H9 (cell line): ENCODE results near the gene NRXN3. TPM values are rescaled to one million over a fixed set of nuclear protein-coding genes. Genes with fewer than 3 reads are reported as not detected.

Source experiments
- DNase-seq: peaks from one replicate; pipeline ENCODE4 v3.0.0-alpha.2; 2017
- H2AFZ ChIP-seq: one replicate; pipeline ENCODE4 v1.6.1; 2013; ENCODE audit warnings: mild to moderate bottlenecking, low read length, control low read depth, moderate library complexity
- H2AK5ac ChIP-seq: 2 replicates; pipeline ENCODE4 v1.6.1; 2013; ENCODE audit warnings: low read length, control low read depth, mixed read lengths; ENCODE audit not compliant: insufficient read length
- H2BK120ac ChIP-seq: one replicate; pipeline ENCODE4 v1.6.1; 2013; ENCODE audit warnings: low read depth, mild to moderate bottlenecking, low read length, control low read depth, inconsistent platforms; ENCODE audit not compliant: poor library complexity, severe bottlenecking
- H2BK12ac ChIP-seq: 2 replicates; pipeline ENCODE4 v1.6.1; 2013; ENCODE audit warnings: low read length, control low read depth, mixed read lengths, low read depth; ENCODE audit not compliant: insufficient read length
- H2BK15ac ChIP-seq: 2 replicates; pipeline ENCODE4 v1.6.1; 2013; ENCODE audit warnings: low read depth, low read length, control low read depth
- H2BK20ac ChIP-seq: one replicate; pipeline ENCODE4 v1.6.1; 2013; ENCODE audit warnings: low read depth, mild to moderate bottlenecking, low read length, control low read depth, inconsistent platforms; ENCODE audit not compliant: poor library complexity, severe bottlenecking
- H2BK5ac ChIP-seq: 2 replicates; pipeline ENCODE4 v1.6.1; 2013; ENCODE audit warnings: low read length, control low read depth, mixed read lengths; ENCODE audit not compliant: insufficient read length
- H3K14ac ChIP-seq: 2 replicates; pipeline ENCODE4 v1.6.1; 2013; ENCODE audit warnings: low read length, control low read depth; ENCODE audit not compliant: insufficient read depth
- H3K18ac ChIP-seq: 2 replicates; pipeline ENCODE4 v1.6.1; 2013; ENCODE audit warnings: low read depth, mild to moderate bottlenecking, mixed read lengths, low read length, control low read depth; ENCODE audit not compliant: insufficient read length
- H3K23ac ChIP-seq: 2 replicates; pipeline ENCODE4 v1.6.1; 2013; ENCODE audit warnings: low read length, control low read depth, mixed read lengths, low read depth; ENCODE audit not compliant: insufficient read length
- H3K23me2 ChIP-seq: 2 replicates; pipeline ENCODE4 v1.6.1; 2013; ENCODE audit warnings: low read depth, mild to moderate bottlenecking, mixed read lengths, low read length, control low read depth; ENCODE audit not compliant: insufficient read length, poor library complexity, severe bottlenecking
- H3K27ac ChIP-seq: 2 replicates; pipeline ENCODE4 v1.5.1; 2013; ENCODE audit warnings: low read length, control low read depth, mixed read lengths, low read depth; ENCODE audit not compliant: insufficient read length
- H3K27me3 ChIP-seq: 2 replicates; pipeline ENCODE4 v1.6.1; 2013; ENCODE audit warnings: low read length, control low read depth, inconsistent platforms; ENCODE audit not compliant: insufficient read depth
- H3K4ac ChIP-seq: 2 replicates; pipeline ENCODE4 v1.6.1; 2013; ENCODE audit warnings: low read depth, mild to moderate bottlenecking, control low read depth, inconsistent platforms, low read length, moderate library complexity
- H3K4me1 ChIP-seq: 2 replicates; pipeline ENCODE4 v1.6.1; 2013; ENCODE audit warnings: low read length, control low read depth, inconsistent platforms; ENCODE audit not compliant: insufficient read depth
- H3K4me2 ChIP-seq: 2 replicates; pipeline ENCODE4 v1.6.1; 2013; ENCODE audit warnings: low read length, control low read depth, mixed read lengths; ENCODE audit not compliant: insufficient read length, insufficient read depth
- H3K56ac ChIP-seq: 2 replicates; pipeline ENCODE4 v1.6.1; 2013; ENCODE audit warnings: low read depth, mild to moderate bottlenecking, mixed read lengths, low read length, control low read depth; ENCODE audit not compliant: insufficient read length
- H3K79me1 ChIP-seq: 2 replicates; pipeline ENCODE4 v1.6.1; 2013; ENCODE audit warnings: low read depth, mild to moderate bottlenecking, moderate library complexity, low read length, control low read depth, inconsistent platforms; ENCODE audit not compliant: insufficient read depth, poor library complexity, severe bottlenecking
- H3K79me2 ChIP-seq: 2 replicates; pipeline ENCODE4 v1.6.1; 2013; ENCODE audit warnings: low read length, control low read depth, inconsistent platforms; ENCODE audit not compliant: insufficient read depth
- H3K9ac ChIP-seq: 2 replicates; pipeline ENCODE4 v1.6.1; 2013; ENCODE audit warnings: low read length, control low read depth, mixed read lengths; ENCODE audit not compliant: insufficient read length; ENCODE audit errors: extremely low read depth
- H3K9me3 ChIP-seq: one replicate; pipeline ENCODE4 v1.6.1; 2013; ENCODE audit warnings: low read depth, low read length, inconsistent platforms; ENCODE audit not compliant: control insufficient read depth
- H3T11ph ChIP-seq: one replicate; pipeline ENCODE4 v1.6.1; 2013; ENCODE audit warnings: mild to moderate bottlenecking, low read length, control low read depth, inconsistent platforms
- H4K20me1 ChIP-seq: one replicate; pipeline ENCODE4 v1.6.1; 2013; ENCODE audit not compliant: control insufficient read depth, insufficient read length, insufficient read depth
- H4K5ac ChIP-seq: 2 replicates; pipeline ENCODE4 v1.6.1; 2013; ENCODE audit warnings: low read depth, mild to moderate bottlenecking, mixed read lengths, low read length, control low read depth; ENCODE audit not compliant: insufficient read length
- H4K8ac ChIP-seq: replicated peaks from 2 replicates; pipeline ENCODE4 v1.6.1; 2013; ENCODE audit warnings: low read length, control low read depth, mixed read lengths, low read depth; ENCODE audit not compliant: insufficient read length
- H4K91ac ChIP-seq: 2 replicates; pipeline ENCODE4 v1.6.1; 2013; ENCODE audit warnings: low read depth, mild to moderate bottlenecking, moderate library complexity, mixed read lengths, low read length, control low read depth; ENCODE audit not compliant: insufficient read length
- H3K27ac Mint-ChIP-seq, 3 experiments: 2 replicates in 2 of 3; 3 replicates in 1 of 3; pipeline ENCODE4 v1.8.0; 2020 to 2021; ENCODE audit warnings: mixed read lengths in 3 of 3, mild to moderate bottlenecking in 1 of 3, moderate library complexity in 1 of 3
- H3K27me3 Mint-ChIP-seq: 2 replicates; pipeline ENCODE4 v1.8.0; 2021; ENCODE audit warnings: low read depth, mild to moderate bottlenecking, moderate library complexity, mixed read lengths
- H3K36me3 Mint-ChIP-seq, 3 experiments: 2 replicates in 2 of 3; 3 replicates in 1 of 3; pipeline ENCODE4 v1.8.0; 2020 to 2021; ENCODE audit warnings: low read depth in 3 of 3, mixed read lengths in 3 of 3; ENCODE audit not compliant: insufficient read depth in 1 of 3
- H3K4me1 Mint-ChIP-seq, 2 experiments: 2 replicates each; pipeline ENCODE4 v1.8.0; 2020; ENCODE audit warnings: mixed read lengths in 2 of 2
- H3K4me3 Mint-ChIP-seq, 2 experiments: 2 replicates in 1 of 2; 3 replicates in 1 of 2; pipeline ENCODE4 v1.8.0; 2020 to 2021; ENCODE audit warnings: mild to moderate bottlenecking in 2 of 2, mixed read lengths in 2 of 2, moderate library complexity in 1 of 2
- H3K9me3 Mint-ChIP-seq, 2 experiments: 2 replicates in 1 of 2; 3 replicates in 1 of 2; pipeline ENCODE4 v1.8.0; 2020; ENCODE audit warnings: mild to moderate bottlenecking in 2 of 2, mixed read lengths in 2 of 2, moderate library complexity in 1 of 2
- CTCF ChIP-seq: fragments of 200-600 bp; sonication (generic); conservative IDR thresholded peaks from 3 replicates; pipeline ENCODE4 v1.8.0; 2021; ENCODE audit warnings: antibody characterized with exemption, mild to moderate bottlenecking
- WGBS: extraction: QIAGEN DNeasy Blood & Tissue Kit; methylation state at CpG from one replicate; pipeline ENCODE4 v1.1.7; 2013; ENCODE audit warnings: missing lambda C conversion rate, low lambda C conversion rate, mixed read lengths; ENCODE audit not compliant: insufficient read length; ENCODE audit errors: extremely low coverage; 5-methylcytosine and 5-hydroxymethylcytosine counted together
- total RNA-seq: library from RNA; stranded (reverse); gene quantifications from 2 replicates; pipeline ENCODE4 v1.2.1, GENCODE V29; 2021

NRXN3 gene
- total RNA-seq, 1 experiment from 2014 or later, result 1.8 TPM

- no peak for TF ChIP-seq CTCF
- H3K23ac ChIP-seq, result no peak overlapping the region
- no peaks in the 10 kb centered on the region for H4K20me1 ChIP-seq
These were observed 71.9 kb downstream of the NRXN3 start for GRCh38 chr14:78242086-78242485.

More at GRCh38 chr14:78242086-78242485, 71.9 kb downstream of the NRXN3 start:
- Histone ChIP-seq H3K9ac (no peak overlapping the region), H3K79me2 (no peaks in the 10 kb centered on the region), H2AK5ac (no peak overlapping the region), H2AFZ (no peak overlapping the region), H3K27ac (no peak overlapping the region), H3K14ac (peak overlapping the region; percentile 8; the same call in 1 of the 2 replicates), H3K18ac (no peak overlapping the region), H2BK15ac (no peak overlapping the region), H4K91ac (no peak overlapping the region), H2BK12ac (no peak overlapping the region), H3K9me3 (no peaks in the 10 kb centered on the region), H4K5ac (no peak overlapping the region), H3K4me2 (no peak overlapping the region), H2BK20ac (no peak overlapping the region), H3K79me1 (no peaks in the 10 kb centered on the region), H3K4me1 (no peaks in the 10 kb centered on the region), H3K23me2 (no peaks in the 10 kb centered on the region), H3T11ph (no peak overlapping the region), H3K27me3 (no peaks in the 10 kb centered on the region), H2BK120ac (no peak overlapping the region), H2BK5ac (no peak overlapping the region), H3K4ac (no peak overlapping the region), H3K56ac (no peak overlapping the region), H4K8ac (no peak overlapping the region)
- no peaks in the 10 kb centered on the region; the same call in 1 of the 2 replicates for H3K27me3 Mint-ChIP-seq
- no CpG with 5 or more reads among the region's 5 CpGs for WGBS
- no peak overlapping the region for H3K4me3 Mint-ChIP-seq
- no peaks in the 10 kb centered on the region; a peak in 1 of 7 replicates for H3K36me3 Mint-ChIP-seq
- no peak overlapping the region; a peak in 1 of 7 replicates for H3K27ac Mint-ChIP-seq
- H3K9me3 Mint-ChIP-seq, result no peaks in the 10 kb centered on the region
- no peaks in the 10 kb centered on the region for H3K4me1 Mint-ChIP-seq
- DNase-seq, result no peak
